HG03159 (cell line): ENCODE results near the gene GIMAP7.

Experiments
- ATAC-seq: cut with Tn5 transposase; IDR thresholded peaks from one replicate; pipeline ENCODE4 v1.9.1; 2021; ENCODE audit warnings: mild to moderate bottlenecking, moderate library complexity; ENCODE audit not compliant: unreplicated experiment

GIMAP7 gene

DNA sequence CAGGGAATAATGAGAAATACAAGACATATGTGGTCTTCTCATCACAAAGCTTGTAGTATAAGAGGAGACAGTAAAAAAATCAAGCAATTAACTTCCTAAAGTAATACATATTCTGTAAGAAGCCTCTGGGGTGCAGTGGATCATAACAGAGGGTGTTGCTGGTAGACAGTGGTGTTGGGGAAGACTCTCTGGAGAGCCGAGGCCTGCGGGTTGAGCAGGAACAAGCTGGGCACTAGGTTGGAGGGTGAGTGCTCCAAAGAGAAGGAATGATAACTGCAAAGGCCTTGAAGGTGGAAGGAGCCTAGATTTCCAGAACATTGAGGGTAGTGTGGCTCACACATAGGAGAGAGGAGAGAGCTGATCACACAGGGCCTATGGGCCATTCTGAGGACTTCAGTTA is 54.0 kb downstream of the GIMAP7 start:
- ATAC-seq: no peak

DNA sequence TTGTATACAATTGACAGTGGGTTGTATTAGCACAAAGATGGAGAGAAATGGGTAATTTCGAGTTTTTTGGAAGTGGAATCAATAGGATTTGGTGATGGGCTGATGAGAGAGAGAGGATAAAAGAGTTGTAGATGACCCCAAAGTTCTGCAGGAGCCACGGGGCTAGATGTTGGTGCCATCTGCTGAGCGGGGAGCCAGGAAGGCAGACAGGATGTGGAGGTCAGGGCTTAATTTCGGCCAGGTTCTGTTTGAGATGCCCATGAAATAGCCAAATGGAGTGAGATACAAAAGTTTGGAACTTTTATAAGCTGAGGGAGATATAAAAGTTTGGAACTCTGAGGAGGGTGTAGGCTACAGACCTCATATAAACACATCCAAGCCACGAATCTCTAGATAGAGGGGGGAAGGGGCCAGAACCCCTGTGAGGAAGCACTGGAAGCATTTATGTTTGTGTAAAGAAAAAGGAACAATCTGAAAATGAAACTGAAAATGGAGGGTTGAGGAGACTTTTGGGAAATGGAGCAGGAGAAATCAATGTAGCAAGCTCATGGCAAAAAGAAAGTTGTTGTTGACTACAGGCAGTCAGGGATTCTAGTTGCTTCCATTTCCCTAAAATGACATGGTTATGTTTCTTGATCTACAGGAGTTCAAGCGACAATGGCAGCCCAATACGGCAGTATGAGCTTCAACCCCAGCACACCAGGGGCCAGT is 54.7 kb downstream of the GIMAP7 start:
- no peak for ATAC-seq
